ENCODE data around the gene LMTK2. TPM values are rescaled to one million over a fixed set of nuclear protein-coding genes. Genes with fewer than 3 reads are reported as not detected.

Gene LMTK2
- total and polyA plus RNA-seq, 2 experiments from 2014 or later = 2.3 to 4.6 TPM

DNA sequence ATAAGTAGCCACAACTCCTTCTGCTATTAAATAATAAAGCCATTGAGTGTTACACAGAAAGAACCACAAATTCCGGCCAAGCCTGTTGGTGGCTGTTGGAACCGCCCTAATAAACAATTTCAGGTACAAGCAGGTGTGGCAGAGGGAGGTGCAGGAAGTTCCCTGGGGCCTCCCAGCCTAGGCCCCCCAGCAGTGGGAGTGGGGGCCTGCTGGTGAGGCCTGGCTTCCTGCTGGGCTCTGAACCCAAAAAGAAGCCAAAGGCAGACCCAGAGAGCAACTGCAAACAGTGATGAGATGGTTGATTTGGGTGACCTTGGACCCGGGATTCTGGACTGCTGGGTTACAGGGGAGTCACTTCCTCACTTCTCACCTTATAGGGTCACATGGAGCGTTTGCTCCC lies 21.0 kb upstream of the LMTK2 start:
- WGBS, 2 experiments (ENCODE audit: low coverage in 1 of 2, low lambda C conversion rate in 2 of 2, missing lambda C conversion rate in 2 of 2) = 36 to 39% methylated on average over 4 of the region's 4 CpGs
- Histone ChIP-seq H3K36me3 (ENCODE audit: low read depth) (no peaks in the 10 kb centered on the region), H3F3A (ENCODE audit: insufficient read depth) (no peaks in the 10 kb centered on the region), H3K79me2 (ENCODE audit: insufficient read depth) (no peaks in the 10 kb centered on the region), H3K4me1 (ENCODE audit: insufficient read depth) (no peaks in the 10 kb centered on the region), H3K9me2 (ENCODE audit: insufficient read depth) (no peaks in the 10 kb centered on the region), H2AFZ (no peak overlapping the region), H3K27ac (no peak overlapping the region), H3K4me2 (ENCODE audit: unreplicated experiment) (no peak overlapping the region), H3K4me3 (no peak overlapping the region), H3K27me3 (replicated peaks; ENCODE audit: insufficient read depth) (no peaks in the 10 kb centered on the region; the same call in 1 of the 2 replicates), H3K9ac (no peak overlapping the region), H4K20me1 (ENCODE audit: insufficient read depth) (no peaks in the 10 kb centered on the region), H3K9me3 (ENCODE audit: low read depth) (no peaks in the 10 kb centered on the region)
- DNase-seq = no peak
- in situ Hi-C loops (cut with MboI) = no loop called here
- TF ChIP-seq EZH2 (IDR thresholded peaks at IDR 0.05; ENCODE audit: insufficient read depth, poor library complexity, severe bottlenecking) (no peak), EZH2phosphoT487 (IDR thresholded peaks at IDR 0.05; ENCODE audit: insufficient read depth, low read depth) (no peak)

DNA sequence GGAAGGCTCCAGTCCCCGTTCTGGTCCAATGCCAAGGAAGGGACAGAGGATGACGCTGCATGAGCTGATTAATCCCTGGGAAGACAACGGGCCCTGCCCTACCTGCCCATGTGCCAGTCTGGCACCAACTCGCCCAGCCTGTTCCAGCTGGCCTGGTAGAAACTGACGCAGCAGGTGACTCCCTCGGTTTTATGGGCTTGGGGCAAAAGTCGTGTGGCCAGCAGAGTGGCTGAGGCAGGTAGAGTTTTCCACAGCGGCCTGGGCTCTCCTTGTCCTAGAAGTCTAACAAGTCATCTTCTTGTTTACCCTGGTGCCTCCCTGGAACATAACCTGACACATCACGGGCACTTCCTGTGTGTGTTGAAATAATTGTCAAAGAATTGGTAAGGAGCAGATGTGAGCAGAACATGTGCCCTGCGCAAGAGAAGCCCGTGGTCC lies 20.4 kb upstream of the LMTK2 start:
- 41 to 47% methylated on average over 10 to 11 of the region's 11 CpGs for WGBS, 2 experiments (ENCODE audit: low coverage in 1 of 2, low lambda C conversion rate in 2 of 2, missing lambda C conversion rate in 2 of 2)
- H3K9me3 ChIP-seq (ENCODE audit: low read depth) = no peaks in the 10 kb centered on the region
- H3K27ac ChIP-seq = no peak overlapping the region
- in situ Hi-C loops (cut with MboI) = no loop called here
- H3K79me2 ChIP-seq (ENCODE audit: insufficient read depth) = no peaks in the 10 kb centered on the region
- TF ChIP-seq EZH2phosphoT487 (IDR thresholded peaks at IDR 0.05; ENCODE audit: insufficient read depth, low read depth) (no peak), EZH2 (IDR thresholded peaks at IDR 0.05; ENCODE audit: insufficient read depth, poor library complexity, severe bottlenecking) (no peak)
- H3F3A ChIP-seq (ENCODE audit: insufficient read depth) = no peaks in the 10 kb centered on the region
- no peaks in the 10 kb centered on the region for H3K36me3 ChIP-seq (ENCODE audit: low read depth)
- DNase-seq = no peak
- no peak overlapping the region for H3K4me2 ChIP-seq (ENCODE audit: unreplicated experiment)
- H3K27me3 ChIP-seq (replicated peaks; ENCODE audit: insufficient read depth) = no peaks in the 10 kb centered on the region; the same call in 1 of the 2 replicates
- H3K9ac ChIP-seq = no peak overlapping the region
- no peaks in the 10 kb centered on the region for H3K9me2 ChIP-seq (ENCODE audit: insufficient read depth)
- H2AFZ ChIP-seq = no peak overlapping the region
- no peak overlapping the region for H3K4me3 ChIP-seq
- H4K20me1 ChIP-seq (ENCODE audit: insufficient read depth) = no peaks in the 10 kb centered on the region
- no peaks in the 10 kb centered on the region for H3K4me1 ChIP-seq (ENCODE audit: insufficient read depth)

DNA sequence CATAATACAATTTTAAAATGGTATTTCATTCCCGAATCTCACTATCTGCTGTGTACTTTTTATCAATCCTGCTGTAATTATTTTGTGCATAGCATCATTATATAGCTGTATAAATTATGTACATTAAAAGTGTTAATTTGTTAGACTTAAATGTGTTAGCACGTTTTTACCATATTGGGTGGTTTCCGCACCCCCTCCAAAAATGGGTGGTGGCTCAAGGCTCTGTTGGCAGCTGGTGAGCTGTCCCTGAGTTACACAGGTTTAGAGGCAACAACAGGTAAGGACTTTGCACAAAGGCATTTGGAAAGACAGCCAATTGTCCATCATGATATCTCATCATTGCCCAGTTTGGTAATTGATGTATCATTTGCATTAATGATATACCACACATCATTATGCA lies 18.6 kb upstream of the LMTK2 start:
- H3K36me3 ChIP-seq (ENCODE audit: low read depth) = no peaks in the 10 kb centered on the region
- in situ Hi-C loops (cut with MboI) = no loop called here
- no peaks in the 10 kb centered on the region for H3F3A ChIP-seq (ENCODE audit: insufficient read depth)
- H4K20me1 ChIP-seq (ENCODE audit: insufficient read depth) = no peaks in the 10 kb centered on the region
- no peak overlapping the region for H3K4me3 ChIP-seq
- no peaks in the 10 kb centered on the region for H3K4me1 ChIP-seq (ENCODE audit: insufficient read depth)
- no peaks in the 10 kb centered on the region; the same call in 1 of the 2 replicates for H3K27me3 ChIP-seq (replicated peaks; ENCODE audit: insufficient read depth)
- no peaks in the 10 kb centered on the region for H3K9me2 ChIP-seq (ENCODE audit: insufficient read depth)
- TF ChIP-seq EZH2 (IDR thresholded peaks at IDR 0.05; ENCODE audit: insufficient read depth, poor library complexity, severe bottlenecking) = no peak
- no peak for TF ChIP-seq EZH2phosphoT487 (IDR thresholded peaks at IDR 0.05; ENCODE audit: insufficient read depth, low read depth)
- no peak overlapping the region for H2AFZ ChIP-seq
- no peaks in the 10 kb centered on the region for H3K79me2 ChIP-seq (ENCODE audit: insufficient read depth)
- no peak for DNase-seq
- H3K4me2 ChIP-seq (ENCODE audit: unreplicated experiment) = no peak overlapping the region
- WGBS, 2 experiments (ENCODE audit: low coverage in 1 of 2, low lambda C conversion rate in 2 of 2, missing lambda C conversion rate in 2 of 2) = 68 to 69% methylated on average over 3 of the region's 3 CpGs
- H3K9ac ChIP-seq = no peak overlapping the region
- no peaks in the 10 kb centered on the region for H3K9me3 ChIP-seq (ENCODE audit: low read depth)
- H3K27ac ChIP-seq = no peak overlapping the region

DNA sequence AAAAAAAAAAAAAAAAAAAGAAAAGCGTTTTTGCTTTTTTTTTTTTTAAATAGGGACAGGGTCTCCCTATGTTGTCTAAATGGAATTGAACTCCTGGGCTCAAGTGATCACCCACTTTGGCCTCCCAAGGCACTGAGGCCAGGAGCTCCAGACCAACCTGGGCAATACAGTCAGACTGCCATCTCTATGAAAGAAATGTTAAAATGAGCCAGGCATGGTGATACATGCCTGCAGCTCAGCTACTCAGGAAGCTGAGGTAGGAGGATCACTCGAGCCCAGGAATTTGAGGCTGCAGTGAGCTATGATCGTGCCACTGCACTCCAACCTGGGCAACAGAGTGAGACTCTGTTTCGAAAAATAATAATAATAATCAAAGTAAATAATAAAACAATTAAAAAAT lies 16.5 kb upstream of the LMTK2 start:
- Histone ChIP-seq H3F3A (ENCODE audit: insufficient read depth) (no peaks in the 10 kb centered on the region), H2AFZ (no peak overlapping the region), H3K9ac (no peak overlapping the region), H4K20me1 (ENCODE audit: insufficient read depth) (no peaks in the 10 kb centered on the region), H3K4me1 (ENCODE audit: insufficient read depth) (no peaks in the 10 kb centered on the region), H3K9me2 (ENCODE audit: insufficient read depth) (no peaks in the 10 kb centered on the region), H3K4me3 (no peak overlapping the region), H3K9me3 (ENCODE audit: low read depth) (no peaks in the 10 kb centered on the region), H3K27ac (no peak overlapping the region), H3K27me3 (replicated peaks; ENCODE audit: insufficient read depth) (no peaks in the 10 kb centered on the region), H3K36me3 (ENCODE audit: low read depth) (no peaks in the 10 kb centered on the region), H3K79me2 (ENCODE audit: insufficient read depth) (no peaks in the 10 kb centered on the region), H3K4me2 (ENCODE audit: unreplicated experiment) (no peak overlapping the region)
- WGBS, 2 experiments (ENCODE audit: low coverage in 1 of 2, low lambda C conversion rate in 2 of 2, missing lambda C conversion rate in 2 of 2) = 38 to 43% methylated on average over 3 to 4 of the region's 4 CpGs
- no peak for DNase-seq
- in situ Hi-C loops (cut with MboI) = no loop called here
- TF ChIP-seq EZH2phosphoT487 (IDR thresholded peaks at IDR 0.05; ENCODE audit: insufficient read depth, low read depth) (no peak), EZH2 (IDR thresholded peaks at IDR 0.05; ENCODE audit: insufficient read depth, poor library complexity, severe bottlenecking) (no peak)

DNA sequence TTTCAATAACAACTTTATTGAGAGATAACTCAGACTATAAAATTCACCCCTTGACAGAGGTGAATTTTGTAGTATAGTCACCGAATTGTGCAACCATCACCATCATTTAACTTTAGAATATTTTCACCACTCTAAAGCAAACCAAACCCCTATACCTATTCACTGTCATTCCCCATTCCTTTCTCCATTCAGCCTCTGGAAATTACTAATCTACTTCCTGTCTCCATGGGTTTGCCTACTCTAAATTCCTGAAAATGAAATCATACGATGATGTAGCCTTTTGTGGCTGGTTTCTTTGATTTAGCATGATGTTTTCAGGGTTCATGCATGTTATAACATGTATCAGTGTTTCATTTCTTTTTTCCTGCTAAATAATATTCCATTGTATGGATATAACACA lies 15.6 kb upstream of the LMTK2 start:
- DNase-seq = peak; percentile 43
- Histone ChIP-seq H3K4me1 (ENCODE audit: insufficient read depth) (no peaks in the 10 kb centered on the region), H3K9ac (no peak overlapping the region), H3K27me3 (replicated peaks; ENCODE audit: insufficient read depth) (no peaks in the 10 kb centered on the region), H3F3A (ENCODE audit: insufficient read depth) (no peaks in the 10 kb centered on the region), H2AFZ (no peak overlapping the region), H3K36me3 (ENCODE audit: low read depth) (no peaks in the 10 kb centered on the region), H3K9me2 (ENCODE audit: insufficient read depth) (no peaks in the 10 kb centered on the region), H3K4me2 (ENCODE audit: unreplicated experiment) (no peak overlapping the region), H3K79me2 (ENCODE audit: insufficient read depth) (no peaks in the 10 kb centered on the region), H3K9me3 (ENCODE audit: low read depth) (no peaks in the 10 kb centered on the region), H3K27ac (no peak overlapping the region), H3K4me3 (no peak overlapping the region), H4K20me1 (ENCODE audit: insufficient read depth) (no peaks in the 10 kb centered on the region)
- in situ Hi-C loops (cut with MboI) = no loop called here
- WGBS, 2 experiments (ENCODE audit: low coverage in 1 of 2, low lambda C conversion rate in 2 of 2, missing lambda C conversion rate in 2 of 2) = 7 to 9% methylated on average over 2 of the region's 2 CpGs
- TF ChIP-seq EZH2 (IDR thresholded peaks at IDR 0.05; ENCODE audit: insufficient read depth, poor library complexity, severe bottlenecking) (no peak), EZH2phosphoT487 (IDR thresholded peaks at IDR 0.05; ENCODE audit: insufficient read depth, low read depth) (no peak)
